Mucosa of descending colon (tissue), 3 donors: ENCODE results near the gene GALT. TPM values are rescaled to one million over a fixed set of nuclear protein-coding genes. Genes with fewer than 3 reads are reported as not detected.
A peak's percentile ranks its signal among the peaks of the same experiment; 100 is the strongest.

Experiments used
- ATAC-seq: fragments of 200-7000 bp; cut with Tn5 transposase; one replicate; pipeline ENCODE4 v1.9.1; 2020; ENCODE audit warnings: mild to moderate bottlenecking, moderate library complexity
- DNase-seq, 3 donors: peaks; one replicate each; pipeline ENCODE4 v3.0.0-alpha.2; 2020
- H3K36me3 ChIP-seq: fragments of 200-600 bp; one replicate; pipeline ENCODE4 v1.8.0; 2021; ENCODE audit warnings: low read depth, mild to moderate bottlenecking
- H3K4me1 ChIP-seq: fragments of 200-600 bp; one replicate; pipeline ENCODE4 v1.8.0; 2021; ENCODE audit warnings: low read depth, mild to moderate bottlenecking
- H3K4me3 ChIP-seq: fragments of 200-600 bp; one replicate; pipeline ENCODE4 v1.8.0; 2021; ENCODE audit warnings: mild to moderate bottlenecking
- H3K9me3 ChIP-seq: fragments of 200-600 bp; one replicate; pipeline ENCODE4 v1.8.0; 2021; ENCODE audit warnings: mild to moderate bottlenecking
- CTCF ChIP-seq: fragments of 200-600 bp; IDR thresholded peaks from one replicate; pipeline ENCODE4 v1.8.0; 2022; ENCODE audit warnings: antibody characterized with exemption, mild to moderate bottlenecking
- intact Hi-C, 2 donors: fragments of 100-400 bp; cut with DNase I in 1 of 2; cut with micrococcal nuclease in 1 of 2; formaldehyde crosslinking; loops; one replicate each; pipeline versions ENCODE4 v1.11.0 to v1.11.1; 2022; cut with DNase I, micrococcal nuclease
- total RNA-seq, 3 donors: library from RNA; stranded (reverse); fragmentation: NEBNext Ultra II Directional in 2 of 3; extraction: Animal tissue kit (Norgen Biotek cat#: 25700) in 2 of 3; gene quantifications; one replicate each; pipeline versions ENCODE4 v1.2.1 to v1.2.4, GENCODE V29; 2021 to 2023
- donor health status: DM: no; HTN: no; CAD: no; lungs with moderate emphysema.
- donor health status: DM: no; HTN: no; CAD: no.
- donor health status: DM: no; HTN: yes; CAD: no.

Gene GALT
- total RNA-seq, 3 donors from 2014 or later = 42.0 to 85.6 (median 63.3) TPM

- no peak for TF ChIP-seq CTCF
- H3K9me3 ChIP-seq = no peaks in the 10 kb centered on the region
- H3K4me3 ChIP-seq = no peak overlapping the region
- no peaks in the 10 kb centered on the region for H3K4me1 ChIP-seq
- intact Hi-C loops = no loop called here
- no peaks in the 10 kb centered on the region for H3K36me3 ChIP-seq
- DNase-seq = no peak
- peak; percentile 62 for ATAC-seq
Measured at GRCh38 chr9:34689512-34689911, 43.0 kb downstream of the GALT start.

GRCh38 chr9:34690983-34691935 is 44.8 kb downstream of the GALT start, which contains the start of gene CCL19:
TSS of gene CCL19 (minus strand) at chr9:34691276. CDS start at chr9:34691139, 137 bp downstream.
- DNase-seq = no peak
- Histone ChIP-seq H3K36me3 (no peaks in the 10 kb centered on the region), H3K4me1 (no peaks in the 10 kb centered on the region), H3K9me3 (no peaks in the 10 kb centered on the region), H3K4me3 (no peak within 1 kb of the TSS)
- TF ChIP-seq CTCF = no peak
- intact Hi-C loops = no loop called here
- ATAC-seq = no peak

- no peak for DNase-seq
- intact Hi-C loops = no loop called here
- no peak for ATAC-seq
- TF ChIP-seq CTCF = no peak
- no peaks in the 10 kb centered on the region for H3K4me1 ChIP-seq
- H3K9me3 ChIP-seq = no peaks in the 10 kb centered on the region
- H3K4me3 ChIP-seq = no peak overlapping the region
- no peaks in the 10 kb centered on the region for H3K36me3 ChIP-seq
Measured at GRCh38 chr9:34691936-34692315, 45.5 kb downstream of the GALT start.

GRCh38 chr9:34693560-34693959 is 47.1 kb downstream of the GALT start:
- intact Hi-C loops = no loop called here
- Histone ChIP-seq H3K4me1 (no peaks in the 10 kb centered on the region), H3K9me3 (no peaks in the 10 kb centered on the region), H3K4me3 (no peak overlapping the region), H3K36me3 (no peaks in the 10 kb centered on the region)
- no peak for ATAC-seq
- no peak for DNase-seq
- TF ChIP-seq CTCF = no peak

GRCh38 chr9:34694811-34695210 is 48.3 kb downstream of the GALT start:
- ATAC-seq (no peak), DNase-seq (no peak)
- Histone ChIP-seq H3K4me3 (no peak overlapping the region), H3K36me3 (no peaks in the 10 kb centered on the region), H3K4me1 (no peaks in the 10 kb centered on the region), H3K9me3 (no peaks in the 10 kb centered on the region)
- intact Hi-C loops = no loop called here
- TF ChIP-seq CTCF = no peak

Other genes with a start within 250 kb of the GALT start
- gene FAM219A, start 188.1 kb upstream of the GALT start, total RNA-seq = 10 to 100 TPM in 1 of 3 donors, 1 to 10 TPM in 2; 5.1 to 20.8 (median 8.6) TPM
- not detected for gene DNAI1, start 187.9 kb upstream of the GALT start, total RNA-seq
- 1 to 10 TPM; 1.4 to 2.0 (median 1.5) TPM for gene ENHO, start 123.7 kb upstream of the GALT start, total RNA-seq
- 10 to 100 TPM in 1 of 3 donors, 1 to 10 TPM in 2; 1.5 to 14.5 (median 7.7) TPM for gene CNTFR, start 57.0 kb upstream of the GALT start, total RNA-seq
- 10 to 100 TPM; 29.4 to 47.2 (median 39.4) TPM for gene RPP25L, start 34.6 kb upstream of the GALT start, total RNA-seq
- gene DCTN3, start 26.2 kb upstream of the GALT start, total RNA-seq = 10 to 100 TPM; 64.4 to 67.1 (median 64.7) TPM
- not detected for gene ARID3C, start 17.6 kb upstream of the GALT start, total RNA-seq
- gene SIGMAR1, start 8.9 kb upstream of the GALT start, total RNA-seq = 10 to 100 TPM; 48.1 to 59.8 (median 49.6) TPM
- gene IL11RA, start 5.5 kb downstream of the GALT start, total RNA-seq = 10 to 100 TPM; 18.8 to 57.4 (median 41.0) TPM
- gene CCL27, start 16.0 kb downstream of the GALT start, total RNA-seq = not detected
- gene CCL19, start 44.6 kb downstream of the GALT start, total RNA-seq = 1 to 10 TPM; 1.3 to 8.7 (median 1.6) TPM
- 10 to 100 TPM; 18.7 to 48.9 (median 45.9) TPM for gene CCL21, start 63.5 kb downstream of the GALT start, total RNA-seq